ENCODE results near the gene OSBPL6.

OSBPL6 gene

GRCh38 chr2:178436662-178437061, 242.3 kb downstream of the OSBPL6 start:
- Histone ChIP-seq H3K27ac (no peak overlapping the region), H3K36me3 (replicated peaks) (peaks cover 35% of the 10 kb centered on the region), H3K4me3 (ENCODE audit: low read depth, low read length) (no peak overlapping the region), H3K27me3 (replicated peaks) (no peaks in the 10 kb centered on the region)
- TF ChIP-seq CTCF (IDR thresholded peaks at IDR 0.05; ENCODE audit: low read depth, low read length, missing control alignments): no peak
- no peak for DNase-seq
- in situ Hi-C loops (cut with HindIII; ENCODE audit: low pct_ligation_motif_present, low sequenced_read_pairs): no loop called here

GRCh38 chr2:178441426-178441825, 247.1 kb downstream of the OSBPL6 start:
- no peak overlapping the region for H3K27ac ChIP-seq
- no peaks in the 10 kb centered on the region for H3K27me3 ChIP-seq (replicated peaks)
- H3K36me3 ChIP-seq (replicated peaks): peaks cover 32% of the 10 kb centered on the region
- in situ Hi-C loops (cut with HindIII; ENCODE audit: low pct_ligation_motif_present, low sequenced_read_pairs): no loop called here
- DNase-seq: no peak
- TF ChIP-seq CTCF (IDR thresholded peaks at IDR 0.05; ENCODE audit: low read depth, low read length, missing control alignments): no peak
- H3K4me3 ChIP-seq (ENCODE audit: low read depth, low read length): no peak overlapping the region

- no peaks in the 10 kb centered on the region for H3K27me3 ChIP-seq (replicated peaks)
- H3K36me3 ChIP-seq (replicated peaks): peaks cover 20% of the 10 kb centered on the region
- DNase-seq: no peak
- H3K27ac ChIP-seq: no peak overlapping the region
- no peak overlapping the region for H3K4me3 ChIP-seq (ENCODE audit: low read depth, low read length)
- no peak for TF ChIP-seq CTCF (IDR thresholded peaks at IDR 0.05; ENCODE audit: low read depth, low read length, missing control alignments)
- in situ Hi-C loops (cut with HindIII; ENCODE audit: low pct_ligation_motif_present, low sequenced_read_pairs): no loop called here
Measured at GRCh38 chr2:178448968-178449661, 254.8 kb downstream of the OSBPL6 start.

GRCh38 chr2:178449700-178450523, 255.6 kb downstream of the OSBPL6 start:
- DNase-seq: no peak
- no peak for TF ChIP-seq CTCF (IDR thresholded peaks at IDR 0.05; ENCODE audit: low read depth, low read length, missing control alignments)
- H3K27me3 ChIP-seq (replicated peaks): no peaks in the 10 kb centered on the region
- H3K27ac ChIP-seq: peak overlapping the region; percentile 95
- peaks cover 20% of the 10 kb centered on the region for H3K36me3 ChIP-seq (replicated peaks)
- H3K4me3 ChIP-seq (ENCODE audit: low read depth, low read length): peak overlapping the region; percentile 81
- in situ Hi-C loops (cut with HindIII; ENCODE audit: low pct_ligation_motif_present, low sequenced_read_pairs): no loop called here

- H3K27ac ChIP-seq: peak overlapping the region; percentile 95
- H3K4me3 ChIP-seq (ENCODE audit: low read depth, low read length): peak overlapping the region; percentile 81
- peak; percentile 28 for DNase-seq
- peaks cover 18% of the 10 kb centered on the region for H3K36me3 ChIP-seq (replicated peaks)
- TF ChIP-seq CTCF (IDR thresholded peaks at IDR 0.05; ENCODE audit: low read depth, low read length, missing control alignments): no peak
- H3K27me3 ChIP-seq (replicated peaks): no peaks in the 10 kb centered on the region
- in situ Hi-C loops (cut with HindIII; ENCODE audit: low pct_ligation_motif_present, low sequenced_read_pairs): no loop called here
Measured at GRCh38 chr2:178450524-178450773, 256.1 kb downstream of the OSBPL6 start.

All from brain microvascular endothelial cell (primary cell).